SU-DHL-6 (cell line): ENCODE results near the gene CCDC110.

Experiments
- EZH2phosphoT487 ChIP-seq: fragments of 200-600 bp; sonication (generic), shearing (Covaris generic); conservative IDR thresholded peaks from 2 replicates; pipeline ENCODE4 v1.6.1; 2018; ENCODE audit warnings: mild to moderate bottlenecking, antibody characterized with exemption, low read length, moderate library complexity, mixed read lengths
- TF ChIP-seq, protein P1 (sequence below): fragments of 200-600 bp; sonication (generic); IDR thresholded peaks from one replicate; pipeline ENCODE4 v1.5.1; 2017; ENCODE audit warnings: antibody characterized with exemption, mild to moderate bottlenecking, low read length, moderate library complexity; ENCODE audit not compliant: insufficient read depth, poor library complexity, severe bottlenecking

DNA sequence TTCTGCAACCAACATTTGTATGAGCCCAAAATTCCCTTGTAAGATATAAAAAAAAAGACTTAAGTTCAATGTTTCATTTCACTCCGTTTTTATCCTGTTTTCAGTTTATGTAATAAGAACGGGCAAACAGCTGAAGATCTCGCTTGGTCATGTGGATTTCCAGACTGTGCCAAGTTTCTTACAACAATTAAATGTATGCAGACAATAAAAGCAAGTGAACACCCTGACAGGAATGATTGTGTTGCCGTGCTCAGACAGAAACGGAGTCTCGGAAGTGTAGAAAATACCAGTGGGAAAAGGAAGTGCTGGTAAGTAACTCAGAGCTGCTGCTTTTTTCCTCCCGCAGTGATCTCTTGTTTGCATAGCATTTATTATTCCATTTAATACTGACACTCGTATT, 72.1 kb downstream of the CCDC110 start:
- TF ChIP-seq, protein P1, sequence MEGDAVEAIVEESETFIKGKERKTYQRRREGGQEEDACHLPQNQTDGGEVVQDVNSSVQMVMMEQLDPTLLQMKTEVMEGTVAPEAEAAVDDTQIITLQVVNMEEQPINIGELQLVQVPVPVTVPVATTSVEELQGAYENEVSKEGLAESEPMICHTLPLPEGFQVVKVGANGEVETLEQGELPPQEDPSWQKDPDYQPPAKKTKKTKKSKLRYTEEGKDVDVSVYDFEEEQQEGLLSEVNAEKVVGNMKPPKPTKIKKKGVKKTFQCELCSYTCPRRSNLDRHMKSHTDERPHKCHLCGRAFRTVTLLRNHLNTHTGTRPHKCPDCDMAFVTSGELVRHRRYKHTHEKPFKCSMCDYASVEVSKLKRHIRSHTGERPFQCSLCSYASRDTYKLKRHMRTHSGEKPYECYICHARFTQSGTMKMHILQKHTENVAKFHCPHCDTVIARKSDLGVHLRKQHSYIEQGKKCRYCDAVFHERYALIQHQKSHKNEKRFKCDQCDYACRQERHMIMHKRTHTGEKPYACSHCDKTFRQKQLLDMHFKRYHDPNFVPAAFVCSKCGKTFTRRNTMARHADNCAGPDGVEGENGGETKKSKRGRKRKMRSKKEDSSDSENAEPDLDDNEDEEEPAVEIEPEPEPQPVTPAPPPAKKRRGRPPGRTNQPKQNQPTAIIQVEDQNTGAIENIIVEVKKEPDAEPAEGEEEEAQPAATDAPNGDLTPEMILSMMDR = no peak
- TF ChIP-seq EZH2phosphoT487 = no peak
